Esophagus muscularis mucosa (tissue), 4 donors: ENCODE results near the gene JMJD1C. TPM values are rescaled to one million over a fixed set of nuclear protein-coding genes. Genes with fewer than 3 reads are reported as not detected.
A peak's percentile ranks its signal among the peaks of the same experiment; 100 is the strongest.

Experiments
- DNase-seq: peaks from one replicate; pipeline ENCODE4 v3.0.0-alpha.2; 2017; ENCODE audit errors: extremely low spot score
- H3K27ac ChIP-seq, 4 donors: fragments of 200-600 bp; sonication (generic); replicated peaks in 1 of 4; 1 replicate in 3 of 4; 2 replicates in 1 of 4; pipeline ENCODE4 v1.5.1; 2016 to 2019; ENCODE audit warnings: mild to moderate bottlenecking in 1 of 4
- H3K27me3 ChIP-seq, 4 donors: fragments of 200-600 bp; sonication (generic); one replicate each; pipeline versions ENCODE4 v1.5.1 to v1.6.0; 2016 to 2019
- H3K36me3 ChIP-seq, 4 donors: fragments of 200-600 bp; sonication (generic); one replicate each; pipeline ENCODE4 v1.5.1; 2016 to 2019
- H3K4me1 ChIP-seq, 4 donors: fragments of 200-600 bp; sonication (generic); one replicate each; pipeline ENCODE4 v1.5.1; 2016 to 2019
- H3K4me3 ChIP-seq, 4 donors: fragments of 200-600 bp; sonication (generic); 1 replicate in 2 of 4; 2 replicates in 2 of 4; pipeline ENCODE4 v1.5.1; 2016 to 2019; ENCODE audit warnings: mild to moderate bottlenecking in 4 of 4, moderate library complexity in 1 of 4
- H3K9me3 ChIP-seq, 4 donors: fragments of 200-600 bp; sonication (generic); 1 replicate in 3 of 4; 2 replicates in 1 of 4; pipeline ENCODE4 v1.5.1; 2016 to 2019
- CTCF ChIP-seq, 3 experiments: fragments of 200-600 bp in 2 of 3; fragments of 450-650 bp in 1 of 3; sonication (generic) in 2 of 3; IDR thresholded peaks; one replicate each; pipeline ENCODE4 v1.5.1; 2017 to 2019; ENCODE audit warnings: antibody characterized with exemption in 3 of 3, mild to moderate bottlenecking in 2 of 3, moderate library complexity in 1 of 3
- EP300 ChIP-seq: sonication (generic); formaldehyde crosslinking; IDR thresholded peaks from one replicate; pipeline ENCODE4 v1.6.1; 2017; ENCODE audit warnings: antibody characterized with exemption
- POLR2A ChIP-seq: fragments of 450-650 bp; IDR thresholded peaks from one replicate; pipeline ENCODE4 v1.6.1; 2017; ENCODE audit warnings: antibody characterized with exemption, moderate library complexity, mild to moderate bottlenecking, low read depth
- POLR2AphosphoS5 ChIP-seq, 2 donors: sonication (generic); formaldehyde crosslinking; IDR thresholded peaks; one replicate each; pipeline ENCODE4 v1.6.1; 2017; ENCODE audit warnings: antibody characterized with exemption in 2 of 2
- WGBS: methylation state at CpG from one replicate; pipeline ENCODE4 v1.1.5; 2018; 5-methylcytosine and 5-hydroxymethylcytosine counted together
- intact Hi-C: fragments of 100-400 bp; cut with DNase I; formaldehyde crosslinking; loops from one replicate; pipeline ENCODE4 v1.15.1; 2023
- total RNA-seq, 4 donors: library from RNA; depleted of rRNA; stranded (reverse); fragments of >200 nt; gene quantifications; one replicate each; pipeline versions ENCODE4 v1.1.0 to v1.2.1, GENCODE V29; 2016

The JMJD1C gene
- total RNA-seq, 4 donors from 2014 or later, result 60.3 to 89.7 (median 79.8) TPM

- 61% methylated on average over 1 of the region's 1 CpG for WGBS
- TF ChIP-seq CTCF (IDR thresholded peaks at IDR 0.05), result no peak
- no peak for TF ChIP-seq POLR2A
- no peak for TF ChIP-seq POLR2AphosphoS5 (IDR thresholded peaks at IDR 0.05)
- no peak for TF ChIP-seq EP300
- intact Hi-C loops, result no loop called here
- H3K27ac ChIP-seq, result no peak overlapping the region
- no peak for DNase-seq
- no peaks in the 10 kb centered on the region for H3K27me3 ChIP-seq
- H3K9me3 ChIP-seq, result no peaks in the 10 kb centered on the region
- no peaks in the 10 kb centered on the region for H3K36me3 ChIP-seq
- no peak overlapping the region for H3K4me3 ChIP-seq
- peaks cover 32 to 49% (median 41%) of the 10 kb centered on the region in 4 donors for H3K4me1 ChIP-seq
Observed at GRCh38 chr10:63416376-63416775, 49.4 kb downstream of the JMJD1C start.

DNA sequence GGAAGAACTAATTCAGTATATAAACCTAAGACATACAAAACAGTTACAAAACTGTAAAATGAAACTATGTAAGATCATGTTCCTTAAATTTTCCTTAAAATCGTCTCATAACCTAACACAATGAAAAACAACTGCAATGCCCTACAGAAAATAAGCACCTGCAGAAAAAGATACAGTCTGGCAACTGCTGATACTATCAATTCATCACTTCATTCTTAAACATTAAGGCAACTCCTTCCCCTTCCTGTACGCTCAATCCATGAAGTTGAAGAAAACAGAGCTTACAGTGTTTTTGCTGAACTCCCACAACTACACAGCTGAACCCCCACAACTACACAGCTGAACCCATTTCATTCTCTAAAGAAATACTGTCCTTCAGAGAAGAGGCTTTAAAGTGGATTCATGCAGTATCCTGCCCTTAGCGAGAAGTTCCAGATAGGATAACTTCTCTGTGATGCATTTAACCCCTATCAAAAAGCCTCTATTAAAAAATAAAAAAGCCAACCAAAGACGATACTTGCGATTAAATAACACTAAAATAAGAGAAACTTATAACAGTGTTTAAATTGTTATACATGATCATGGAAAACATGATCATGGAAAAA lies 50.0 kb downstream of the JMJD1C start:
- DNase-seq, result no peak
- H3K27ac ChIP-seq, result peak overlapping the region in 3 of 4 donors; percentile 5 to 45 (median 9)

DNA sequence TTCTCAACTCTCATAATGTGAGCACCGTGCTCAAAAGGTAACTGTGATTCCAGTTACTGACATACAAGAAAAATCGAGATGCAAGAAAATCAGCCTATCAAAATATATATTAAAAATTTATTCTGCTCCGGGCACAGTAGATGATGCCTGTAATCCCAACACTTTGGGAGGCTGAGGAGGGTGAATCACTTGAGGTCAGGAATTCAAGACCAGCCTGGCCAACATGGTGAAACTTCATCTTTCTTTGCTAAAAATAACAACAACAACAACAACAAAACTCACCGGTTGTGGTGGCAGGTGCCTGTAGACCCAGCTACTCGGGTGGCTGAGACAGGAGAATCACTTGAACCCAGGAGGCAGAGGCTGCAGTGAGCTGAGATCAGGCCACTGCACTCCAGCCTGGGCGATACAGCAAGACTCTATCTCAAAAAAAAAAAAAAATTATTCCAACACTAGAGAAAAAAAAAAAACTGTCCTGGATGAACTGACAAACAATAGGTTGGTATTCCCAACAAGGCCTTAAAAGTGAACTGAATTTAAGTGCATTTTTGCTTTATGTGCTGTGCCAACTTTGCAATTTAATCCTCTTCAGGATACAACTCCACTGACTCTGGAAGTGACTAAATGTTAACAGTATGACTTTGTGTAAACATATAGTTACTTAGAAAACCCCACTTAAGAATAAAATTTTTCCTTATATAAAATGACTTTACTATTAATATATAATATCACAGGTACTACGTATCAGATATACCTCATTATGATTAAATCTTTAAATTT lies 51.1 kb downstream of the JMJD1C start:
- H3K4me1 ChIP-seq, result peaks cover 33 to 54% (median 46%) of the 10 kb centered on the region in 4 donors
- H3K4me3 ChIP-seq, result no peak overlapping the region
- no peaks in the 10 kb centered on the region for H3K36me3 ChIP-seq
- H3K27me3 ChIP-seq, result no peaks in the 10 kb centered on the region
- WGBS, result 79% methylated on average over 7 of the region's 7 CpGs
- TF ChIP-seq POLR2AphosphoS5 (IDR thresholded peaks at IDR 0.05), result no peak
- no peak for TF ChIP-seq EP300
- TF ChIP-seq CTCF (IDR thresholded peaks at IDR 0.05), result no peak
- no peak for TF ChIP-seq POLR2A
- no peak for DNase-seq
- intact Hi-C loops, result no loop called here
- H3K27ac ChIP-seq, result peak overlapping the region in 1 of 4 donors; percentile 16
- H3K9me3 ChIP-seq, result no peaks in the 10 kb centered on the region

More for the DNA sequence above, 50.0 kb downstream of the JMJD1C start:
- WGBS, result 43% methylated on average over 5 of the region's 5 CpGs
- no peaks in the 10 kb centered on the region for H3K27me3 ChIP-seq
- no peaks in the 10 kb centered on the region for H3K9me3 ChIP-seq
- H3K4me3 ChIP-seq, result peak overlapping the region in 3 of 4 donors; percentile 5 to 19 (median 15)
- no peaks in the 10 kb centered on the region for H3K36me3 ChIP-seq
- intact Hi-C loops, result no loop called here
- H3K4me1 ChIP-seq, result peaks cover 32 to 45% (median 41%) of the 10 kb centered on the region in 4 donors
- TF ChIP-seq POLR2AphosphoS5 (IDR thresholded peaks at IDR 0.05), result no peak
- no peak for TF ChIP-seq EP300

DNA sequence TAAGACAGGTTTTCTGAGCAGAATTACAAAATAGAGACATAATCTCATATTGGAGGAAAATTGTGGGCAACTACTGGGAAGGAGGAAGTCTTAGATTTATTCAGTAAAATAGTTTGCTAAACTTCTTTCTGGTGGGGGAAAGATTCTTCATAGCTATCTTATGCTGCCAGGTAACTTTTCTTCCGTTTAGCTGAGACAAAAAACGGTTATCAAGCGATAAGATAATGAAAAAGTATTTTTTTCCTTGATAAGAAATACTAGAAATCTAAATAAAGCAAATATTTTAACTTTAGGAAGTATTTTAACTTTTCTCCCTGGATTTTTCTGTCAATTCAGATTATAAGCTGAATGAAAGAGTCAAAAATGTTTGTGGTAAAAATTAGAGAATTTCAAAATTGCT lies 52.3 kb downstream of the JMJD1C start:
- no peak for TF ChIP-seq CTCF (IDR thresholded peaks at IDR 0.05)
- TF ChIP-seq EP300, result no peak
- no peak for TF ChIP-seq POLR2AphosphoS5 (IDR thresholded peaks at IDR 0.05)
- no peak for TF ChIP-seq POLR2A
- Histone ChIP-seq H3K4me1 (peaks cover 37 to 57% (median 51%) of the 10 kb centered on the region in 4 donors), H3K9me3 (no peaks in the 10 kb centered on the region), H3K36me3 (no peaks in the 10 kb centered on the region), H3K4me3 (no peak overlapping the region), H3K27me3 (no peaks in the 10 kb centered on the region), H3K27ac (no peak overlapping the region)
- 86% methylated on average over 3 of the region's 3 CpGs for WGBS
- DNase-seq, result no peak
- intact Hi-C loops, result no loop called here

DNA sequence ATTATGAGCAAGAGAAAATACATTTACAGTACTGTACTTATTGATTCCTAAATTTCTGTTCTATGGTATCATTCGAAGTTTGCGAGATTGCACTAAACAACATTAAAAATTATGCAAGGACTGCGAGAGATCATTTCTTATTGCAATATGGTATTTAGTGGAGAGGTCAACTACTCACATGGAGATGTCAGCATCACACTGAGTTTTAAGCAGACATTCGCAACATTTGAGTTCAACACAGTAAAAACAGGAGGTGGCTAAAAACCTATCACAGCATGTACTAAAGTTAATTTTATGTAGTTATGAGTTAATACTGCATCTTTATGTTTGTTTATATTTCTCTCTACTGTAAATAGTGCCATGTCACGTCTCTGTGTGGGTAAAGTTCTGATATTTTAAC lies 53.5 kb downstream of the JMJD1C start:
- TF ChIP-seq POLR2A (no peak), CTCF (IDR thresholded peaks at IDR 0.05) (no peak), EP300 (no peak), POLR2AphosphoS5 (IDR thresholded peaks at IDR 0.05) (no peak)
- Histone ChIP-seq H3K27me3 (no peaks in the 10 kb centered on the region), H3K9me3 (no peaks in the 10 kb centered on the region), H3K27ac (no peak overlapping the region), H3K36me3 (no peaks in the 10 kb centered on the region), H3K4me3 (no peak overlapping the region), H3K4me1 (peaks cover 25 to 49% (median 43%) of the 10 kb centered on the region in 4 donors)
- no peak for DNase-seq
- WGBS, result 96% methylated on average over 5 of the region's 5 CpGs
- intact Hi-C loops, result no loop called here
